Activated CD8-positive, alpha-beta memory T cell treated with anti-CD3 and anti-CD28 coated beads, Interleukin-2, amount 50 U/mL, for 4 hours (primary cell): Measurements from ENCODE around the gene MEIS2.

Experiments used
- DNase-seq: peaks from one replicate; pipeline ENCODE4 v3.0.0-alpha.2; 2020

MEIS2 gene

DNA sequence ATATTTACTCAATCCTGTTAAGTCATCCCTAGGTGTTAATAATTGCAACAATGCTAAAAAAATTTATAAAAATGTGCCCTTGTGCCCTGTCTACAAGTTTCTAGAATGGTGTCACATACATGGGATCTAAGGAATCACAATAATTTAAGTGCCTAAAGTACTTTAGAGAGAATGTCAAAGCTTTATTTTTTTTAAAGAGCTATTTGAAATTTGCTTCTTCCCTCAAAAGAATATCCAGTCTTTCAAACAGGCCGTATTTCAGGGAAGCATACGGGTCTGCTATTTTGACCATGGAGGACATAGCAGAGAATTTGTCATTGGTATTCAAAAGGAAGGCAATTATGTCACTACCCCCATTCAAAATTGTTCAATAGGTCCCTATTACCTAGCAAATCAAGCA, 29.7 kb downstream of the MEIS2 start:
- DNase-seq: no peak

DNA sequence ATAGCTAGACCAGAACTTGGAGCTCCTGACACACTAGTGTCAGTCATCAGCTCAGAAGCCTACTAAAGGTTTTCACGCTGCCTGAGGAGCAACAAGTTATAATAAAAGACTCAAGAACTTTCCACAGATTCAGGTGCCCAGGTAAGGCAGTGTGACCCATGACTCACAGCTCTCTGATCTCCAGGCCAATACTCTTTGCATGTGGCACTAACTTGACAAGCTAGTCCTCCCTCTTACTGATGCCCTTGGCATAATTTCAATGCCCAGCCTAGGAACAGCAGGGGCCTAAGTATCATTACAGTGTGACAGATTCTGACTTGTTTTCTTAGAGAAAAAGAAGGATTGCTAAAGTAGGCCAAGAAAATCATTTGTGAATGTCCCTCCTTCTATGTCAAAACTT, 38.4 kb downstream of the MEIS2 start:
- no peak for DNase-seq

DNA sequence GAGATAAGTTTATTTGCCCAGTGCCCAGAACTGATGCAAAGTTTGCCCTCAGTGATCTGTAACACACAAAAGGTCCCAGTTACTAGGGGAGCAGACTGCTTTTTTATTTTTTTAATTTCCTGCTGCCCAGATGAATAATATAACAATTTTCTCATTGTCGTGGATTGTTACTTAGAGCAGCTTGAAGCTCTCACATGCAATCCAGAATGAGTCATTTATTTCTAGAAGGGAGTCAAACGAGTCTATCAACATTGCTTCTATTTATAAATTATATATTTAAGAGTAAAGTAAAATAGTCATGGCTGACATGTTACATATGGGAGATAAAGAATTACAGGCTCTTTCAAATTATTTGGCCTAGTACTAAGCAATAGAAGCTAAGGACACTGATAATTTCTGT, 41.3 kb downstream of the MEIS2 start:
- no peak for DNase-seq

DNA sequence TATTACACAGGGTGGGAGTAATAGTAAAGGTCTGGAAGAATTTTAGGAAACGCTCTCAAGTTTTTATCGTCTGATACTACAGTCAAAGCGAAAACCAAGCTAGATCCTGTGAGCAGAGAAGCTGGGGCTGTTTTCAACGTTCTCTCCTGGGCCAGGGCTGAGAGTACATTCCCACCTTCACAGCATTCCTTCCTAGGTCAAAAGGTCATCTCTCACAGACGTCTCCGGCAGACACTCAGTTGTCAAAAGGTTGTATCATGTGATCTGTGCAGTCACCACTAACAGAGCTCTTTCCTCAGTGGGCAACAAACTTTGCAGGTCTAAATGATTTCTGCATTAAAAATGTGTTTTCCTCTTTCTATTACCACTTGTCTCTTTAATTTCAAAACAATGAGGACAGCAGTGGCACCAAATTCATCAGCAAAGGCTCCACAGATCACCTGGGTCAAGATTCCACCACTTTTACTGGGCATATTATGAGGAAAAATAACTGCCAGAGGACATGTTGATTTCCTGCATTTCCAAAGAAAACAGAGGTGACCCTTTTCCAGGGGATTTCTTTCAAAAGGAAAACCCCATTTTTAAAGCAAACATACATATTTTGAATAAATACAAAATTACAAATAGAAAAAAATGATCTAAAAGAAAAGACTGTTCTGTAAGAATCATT, 41.9 kb downstream of the MEIS2 start:
- no peak for DNase-seq

DNA sequence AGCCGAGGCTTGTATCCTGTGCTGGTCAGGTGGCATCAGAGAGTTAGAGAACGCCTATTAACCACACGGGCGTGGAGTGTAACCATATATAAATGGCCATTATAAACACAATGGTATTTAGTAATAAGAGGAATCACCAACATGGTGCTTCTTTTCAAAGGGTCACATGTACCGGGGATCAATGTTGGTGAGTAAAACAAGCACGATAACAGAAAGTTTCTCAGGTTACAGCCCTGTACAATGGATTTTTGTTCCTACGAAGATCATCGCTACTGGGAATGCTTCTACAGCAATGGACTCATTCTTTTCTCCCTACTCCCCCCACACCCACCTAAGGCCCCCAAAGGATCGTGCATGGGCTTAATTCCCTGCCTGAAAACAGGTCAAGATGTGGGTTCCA, 42.5 kb downstream of the MEIS2 start:
- no peak for DNase-seq

DNA sequence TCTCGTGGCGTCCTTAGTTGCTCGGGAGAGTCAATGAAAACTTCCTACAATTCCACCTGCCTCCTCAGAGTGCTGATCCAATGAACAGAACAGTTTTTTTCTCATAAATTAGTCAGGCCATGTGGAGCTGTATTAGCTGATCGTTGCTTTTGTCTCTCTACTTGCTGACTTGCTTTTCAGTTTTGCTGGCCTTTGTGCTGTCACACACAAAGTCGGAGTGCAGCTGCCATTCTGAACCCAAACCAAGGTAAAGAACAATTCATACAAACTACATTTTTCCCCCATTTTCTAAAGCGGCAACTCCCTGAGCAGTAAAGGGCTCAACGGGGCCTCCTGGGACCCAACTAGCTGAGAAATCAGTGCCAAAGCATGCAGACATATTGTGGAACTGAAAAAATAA, 43.1 kb downstream of the MEIS2 start:
- no peak for DNase-seq

DNA sequence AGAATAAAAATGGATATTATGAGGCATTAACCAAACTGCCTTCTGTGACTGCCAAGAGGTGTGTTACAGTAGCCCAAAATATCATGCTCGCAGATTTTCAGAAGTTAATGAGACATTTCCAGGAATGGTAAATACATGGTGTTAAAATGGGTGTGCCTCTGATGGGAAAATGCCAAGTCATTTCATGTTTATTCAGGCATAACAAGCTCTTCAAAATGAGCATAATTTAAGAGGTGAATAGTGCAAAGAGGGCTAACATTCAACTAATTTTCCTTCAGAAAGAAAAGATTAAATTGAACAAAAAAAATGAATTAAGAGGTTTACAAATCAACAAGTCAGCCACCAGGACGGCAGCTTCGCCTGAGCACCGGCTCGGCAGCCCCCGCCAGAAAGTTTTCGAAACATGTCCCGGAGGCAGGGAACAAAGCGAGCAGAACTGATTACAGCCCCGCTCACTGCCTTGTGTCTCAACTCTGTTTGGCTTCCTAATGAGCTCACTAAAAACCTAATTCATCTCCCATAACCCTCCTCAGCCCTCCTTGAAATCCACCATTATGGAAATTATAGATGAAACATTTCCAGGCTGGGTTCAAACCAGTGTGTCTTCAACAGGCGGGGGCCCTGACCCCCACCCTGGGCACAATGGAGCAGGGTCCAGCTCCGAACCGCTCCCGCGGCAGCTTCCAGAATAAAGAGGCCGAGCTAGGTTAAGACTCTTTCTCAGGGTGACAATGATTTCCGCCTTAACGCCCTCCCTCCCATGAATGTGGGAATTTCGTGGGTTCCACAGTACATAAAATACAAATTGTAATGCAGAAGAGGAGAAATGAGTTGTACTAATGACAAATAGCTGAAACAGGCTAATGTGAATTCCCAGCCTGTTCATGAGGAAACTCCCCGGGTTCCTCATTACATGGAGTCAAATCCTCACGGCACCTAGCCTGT, 43.9 kb downstream of the MEIS2 start:
- DNase-seq: no peak

DNA sequence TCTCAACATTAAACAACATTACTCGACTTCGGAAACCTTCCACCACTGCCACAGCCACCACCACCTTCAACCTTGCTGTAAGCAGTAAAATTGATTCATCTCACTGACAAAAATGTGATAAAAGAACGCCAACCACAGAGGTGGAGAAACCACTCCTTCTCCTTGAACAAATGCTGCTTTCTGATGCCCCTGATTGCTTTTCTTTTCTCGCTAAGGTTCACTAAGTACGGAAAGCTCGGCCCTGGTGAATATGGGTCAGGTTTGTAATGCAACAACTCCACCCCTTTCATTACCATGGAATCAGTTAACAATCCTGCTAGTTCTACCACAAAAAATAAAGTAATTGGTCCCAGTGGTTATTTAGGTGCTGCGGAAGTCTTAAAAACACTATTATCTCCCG, 44.9 kb downstream of the MEIS2 start:
- no peak for DNase-seq

DNA sequence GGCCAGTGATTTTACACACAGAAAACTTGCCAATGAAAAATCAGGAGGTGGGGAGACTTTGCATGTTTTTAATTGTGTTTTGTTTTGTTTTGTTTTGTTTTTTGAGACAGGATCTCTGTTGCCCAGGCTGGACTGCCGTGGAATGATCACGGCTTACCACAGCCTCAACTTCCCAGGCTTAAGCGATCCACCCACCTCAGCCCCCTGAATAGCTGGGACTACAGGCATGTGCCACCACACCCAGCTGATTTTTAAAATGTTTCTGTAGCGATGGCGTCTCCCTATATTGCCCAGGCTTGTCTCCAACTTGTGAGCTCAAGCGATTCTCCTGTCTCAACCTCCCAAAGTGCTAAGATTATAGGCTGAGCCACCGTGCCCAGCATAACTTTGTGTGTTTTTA, 46.0 kb downstream of the MEIS2 start:
- DNase-seq: no peak

DNA sequence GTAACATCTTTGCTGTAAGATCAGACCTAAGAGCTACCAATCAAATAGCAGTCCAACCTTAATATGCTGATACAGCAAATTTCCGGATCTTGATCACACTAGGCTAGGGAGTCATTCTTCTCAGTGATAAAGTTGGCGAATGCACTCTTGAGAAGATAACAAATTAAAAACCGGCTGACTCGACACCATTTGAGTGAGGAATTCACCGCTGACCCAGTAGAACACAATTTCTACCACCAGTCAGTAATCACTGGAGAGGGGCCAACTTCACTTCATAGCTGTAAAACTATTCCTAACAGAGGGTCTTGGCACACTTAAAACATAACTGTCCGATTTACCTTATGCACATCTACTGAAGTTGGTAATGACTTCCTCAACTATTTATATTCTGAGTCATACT, 47.2 kb downstream of the MEIS2 start:
- no peak for DNase-seq

DNA sequence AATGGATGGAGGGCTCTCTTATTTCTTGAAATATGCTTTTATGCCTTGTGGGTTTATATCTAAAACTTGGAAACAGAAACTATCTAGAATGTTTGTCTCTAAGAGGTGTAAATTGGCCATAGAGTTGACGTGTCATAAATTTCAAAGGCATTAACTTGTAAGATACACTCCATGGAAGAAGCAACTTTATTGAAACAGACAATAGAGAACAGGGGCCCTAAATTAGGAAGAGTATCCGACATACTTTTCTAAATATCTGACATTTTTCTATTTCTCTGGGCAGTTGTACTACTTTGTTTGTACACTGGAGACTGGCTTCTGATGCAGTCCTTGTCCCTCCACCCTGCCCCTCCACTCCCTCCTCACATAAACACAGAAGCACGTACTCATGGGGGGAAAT, 50.0 kb downstream of the MEIS2 start:
- no peak for DNase-seq

DNA sequence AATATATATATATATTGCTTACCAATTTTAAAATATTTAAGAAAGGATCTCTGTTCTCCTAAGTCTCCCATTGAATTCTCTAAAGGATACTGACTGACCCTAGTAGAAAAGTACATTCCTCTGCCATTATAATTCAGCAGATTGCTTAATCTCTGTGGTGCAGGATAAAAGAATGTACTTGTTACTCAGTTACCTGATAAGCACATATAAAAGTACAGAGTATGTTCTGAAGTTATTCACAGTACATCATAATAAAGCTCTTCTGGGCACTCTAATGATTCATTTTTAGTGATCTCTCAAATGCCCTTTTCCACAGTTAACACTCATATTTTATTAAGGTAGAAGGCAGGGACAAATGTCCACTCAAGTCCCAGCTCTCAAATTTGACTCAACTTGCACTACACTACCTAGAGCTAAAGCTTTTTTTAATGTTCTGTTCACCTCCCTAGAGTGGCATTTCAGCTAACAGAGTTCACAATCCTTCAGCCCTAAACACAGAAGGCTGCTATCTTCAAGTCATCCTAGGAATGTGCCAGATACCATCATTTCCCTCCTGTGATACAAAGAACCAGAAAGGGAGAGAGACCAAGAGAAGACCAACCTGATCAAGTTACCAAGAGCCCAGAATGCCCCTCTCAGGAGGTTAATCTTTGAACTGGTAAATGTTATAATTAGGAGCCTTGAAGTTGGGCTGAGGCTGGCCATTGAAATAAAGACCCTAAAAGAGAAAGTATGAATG, 53.3 kb downstream of the MEIS2 start:
- DNase-seq: no peak

DNA sequence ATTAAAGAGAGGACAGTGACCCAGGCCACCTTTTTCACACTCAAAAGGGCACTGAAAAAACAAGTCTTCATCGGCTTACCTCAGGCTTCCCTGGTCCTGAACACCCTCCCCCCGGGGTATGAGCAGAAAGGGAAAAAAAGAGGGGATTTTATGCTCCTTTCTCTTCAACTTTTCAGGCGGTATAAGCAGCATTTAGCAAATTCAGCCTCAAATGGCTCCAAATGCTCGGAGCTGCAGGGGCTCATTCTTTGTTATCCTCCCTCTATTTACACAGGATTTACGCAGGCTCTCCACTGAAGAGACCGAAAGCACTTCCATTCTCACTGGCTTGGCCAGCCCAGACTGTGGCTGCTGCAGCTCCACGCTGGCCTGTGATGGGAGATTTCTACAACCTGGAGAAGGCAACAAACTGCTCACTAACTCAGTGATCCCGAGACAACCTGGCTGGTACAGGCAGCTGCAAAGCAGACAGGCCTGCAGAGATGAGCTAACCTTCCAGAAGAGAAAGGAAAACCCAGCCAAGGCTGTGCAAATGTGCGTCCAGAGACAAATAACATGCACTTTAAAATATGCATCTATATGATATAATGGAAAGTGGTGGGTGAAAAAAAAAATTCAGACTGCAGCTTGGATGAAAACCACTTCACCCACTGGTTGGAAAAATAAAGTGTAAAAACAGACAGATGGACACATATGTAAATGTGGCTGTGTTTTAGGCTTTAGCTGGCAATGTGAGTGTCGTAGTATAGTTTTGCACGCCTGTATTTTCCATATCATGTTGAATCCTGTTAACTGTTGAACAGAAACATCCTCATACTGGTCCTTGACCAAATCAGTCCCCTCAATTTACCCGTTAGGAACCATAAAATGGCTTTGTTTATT, 54.2 kb downstream of the MEIS2 start:
- no peak for DNase-seq

DNA sequence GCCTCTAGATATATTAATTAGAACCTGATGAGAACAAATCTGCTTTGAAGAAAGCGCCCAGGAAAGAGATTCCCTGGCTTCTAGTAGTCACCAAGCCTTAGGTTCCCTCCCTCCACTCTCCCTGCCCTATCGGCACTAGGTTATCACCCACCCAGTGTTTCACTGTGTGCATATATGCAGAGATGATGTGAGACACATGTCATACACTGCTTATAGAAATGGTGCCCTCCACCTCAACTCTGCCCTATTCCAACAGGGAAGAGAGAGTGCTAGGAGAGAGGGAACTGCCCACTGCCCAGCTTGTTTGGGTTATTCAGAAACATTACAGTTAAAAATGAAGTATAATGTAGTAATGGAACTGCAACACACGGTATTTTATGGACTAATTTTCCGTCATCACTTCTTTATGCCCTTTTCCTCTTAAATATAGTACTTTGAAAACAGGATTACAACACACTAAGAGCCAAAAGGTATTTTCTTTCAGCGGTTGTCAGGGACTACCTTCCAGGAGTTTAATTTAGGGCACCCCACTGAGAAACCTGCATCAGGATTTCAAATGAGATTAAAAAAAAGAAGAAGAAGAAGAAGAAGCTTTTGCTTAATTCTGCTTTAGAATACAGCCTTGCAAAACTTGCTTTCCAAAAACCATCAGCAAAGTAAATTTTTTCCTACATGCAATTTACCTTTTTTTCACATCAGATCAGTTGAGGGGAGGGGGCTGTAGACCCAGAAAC, 55.3 kb downstream of the MEIS2 start:
- no peak for DNase-seq

DNA sequence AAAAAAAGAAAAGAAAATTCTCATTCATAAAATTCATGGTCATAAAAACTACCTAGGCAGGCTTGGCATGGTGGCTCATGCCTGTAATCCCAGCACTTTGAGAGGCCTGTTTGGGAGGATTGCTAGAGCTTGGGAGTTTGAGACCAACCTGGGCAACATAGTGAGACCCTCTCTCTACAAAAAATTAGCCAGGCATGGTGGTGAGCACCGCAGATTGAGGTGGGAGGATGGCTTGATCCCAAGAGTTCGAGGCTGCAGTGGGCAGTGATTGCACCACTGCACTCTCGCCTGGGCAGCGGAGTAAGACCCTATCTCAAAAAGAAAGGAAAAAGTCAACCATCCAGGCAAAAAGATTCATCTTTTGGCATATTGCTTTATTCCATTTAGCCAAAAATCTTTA, 58.5 kb downstream of the MEIS2 start:
- DNase-seq: no peak

DNA sequence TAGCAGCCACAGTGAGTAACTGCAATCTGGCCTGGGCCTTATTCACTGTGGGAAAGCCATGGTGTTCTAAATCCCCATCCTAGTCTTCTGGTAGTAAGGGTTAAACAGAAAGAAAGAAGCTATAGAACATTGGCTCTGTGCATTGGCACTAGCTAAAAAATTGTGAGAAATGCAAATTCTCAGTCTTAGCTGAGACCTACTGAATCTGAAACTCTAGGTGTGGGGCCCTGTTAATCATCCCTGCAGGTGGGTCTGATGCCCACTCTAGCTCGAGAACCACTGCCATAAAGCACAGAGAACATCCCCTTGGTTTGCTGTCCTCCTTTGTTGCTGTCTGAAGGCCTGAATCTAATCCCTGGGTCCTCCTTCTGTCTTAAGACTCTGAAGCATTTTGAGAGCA, 59.3 kb downstream of the MEIS2 start:
- DNase-seq: no peak

DNA sequence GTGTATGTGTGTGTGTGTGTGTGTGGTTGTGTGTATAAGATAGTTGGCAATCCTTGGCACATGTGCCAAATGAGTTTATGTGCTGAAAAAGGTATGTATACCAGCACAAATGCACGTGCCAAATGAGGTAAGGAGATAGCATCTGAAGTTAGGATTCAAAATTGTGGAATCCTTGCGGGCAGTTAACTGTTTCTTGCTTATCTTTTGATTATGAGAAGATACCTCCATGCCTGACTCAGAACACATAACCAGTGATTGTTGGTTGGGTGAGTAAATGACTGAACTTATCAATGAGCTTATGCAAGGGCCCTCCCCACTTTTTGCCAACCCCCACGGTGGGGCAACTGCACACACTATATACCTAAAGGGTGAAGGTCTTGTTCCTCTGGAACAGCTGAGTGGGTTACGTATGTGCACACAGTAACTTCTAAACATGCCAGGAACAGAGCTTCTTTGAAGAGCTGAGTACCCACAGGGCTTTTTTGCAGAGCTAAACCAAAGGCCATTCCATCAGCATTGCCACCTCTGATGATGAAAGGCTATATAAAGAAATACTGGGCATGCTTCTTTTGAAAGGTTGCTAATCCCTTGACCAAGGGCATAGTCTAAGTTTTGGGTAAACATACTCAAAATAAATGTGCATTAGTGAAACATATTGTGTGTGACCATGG, 60.1 kb downstream of the MEIS2 start:
- no peak for DNase-seq

DNA sequence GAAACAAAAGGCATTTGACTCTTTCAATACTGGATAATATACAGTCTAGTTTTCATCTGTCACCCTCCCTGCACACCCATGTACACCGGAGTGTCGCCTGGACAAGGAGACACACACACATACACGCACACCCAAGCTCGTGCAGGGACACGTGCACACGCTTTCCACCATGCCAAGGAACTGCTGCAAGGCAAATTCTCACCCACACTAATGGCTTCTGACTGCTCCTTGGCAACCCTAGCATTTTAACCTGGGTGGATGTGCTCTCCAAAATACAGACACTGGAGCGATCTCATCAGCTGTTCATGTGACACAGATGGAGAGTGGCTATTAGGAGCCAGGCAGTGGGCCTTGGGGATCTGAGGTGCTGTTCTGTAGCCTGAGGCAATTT, 61.6 kb downstream of the MEIS2 start:
- no peak for DNase-seq

DNA sequence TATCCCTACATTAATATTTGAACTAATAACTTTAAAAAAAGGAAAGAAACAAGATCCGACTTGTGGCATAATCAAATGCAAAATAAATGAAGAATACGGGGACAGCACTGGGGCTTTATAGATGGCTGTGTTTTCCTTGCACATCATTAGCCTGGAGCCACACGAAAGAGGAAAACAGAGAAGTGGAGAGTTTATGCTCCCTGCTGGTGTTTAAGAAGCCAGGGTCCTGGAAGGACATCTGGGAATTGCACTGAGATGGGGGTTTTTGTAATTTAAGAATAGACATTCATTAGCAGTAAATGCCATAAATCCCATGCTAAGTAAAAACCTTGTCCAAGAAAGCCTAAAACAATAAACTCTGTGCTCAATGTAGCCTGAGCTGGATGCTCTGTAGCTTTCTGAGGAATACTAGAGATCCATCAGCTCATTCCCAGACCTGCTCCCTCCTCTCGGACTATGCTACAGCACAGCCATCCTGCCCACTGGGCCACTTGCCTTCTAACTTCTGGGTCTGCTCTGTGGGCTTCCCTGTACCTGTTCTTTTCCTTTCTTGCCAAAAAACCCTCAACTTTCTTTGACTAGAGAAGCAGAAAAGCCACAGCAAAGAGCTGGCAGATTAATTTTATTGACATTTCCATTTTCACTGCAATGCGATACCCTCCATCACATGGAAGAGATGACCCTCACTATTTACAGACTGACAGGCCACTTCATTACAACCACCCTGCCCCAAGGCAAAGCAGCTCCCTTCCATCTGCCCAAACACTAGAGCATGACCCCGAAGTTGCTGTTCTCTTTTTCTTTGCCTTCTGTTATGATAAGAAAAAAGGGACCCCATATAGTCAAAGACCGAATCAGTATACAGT, 62.3 kb downstream of the MEIS2 start:
- no peak for DNase-seq

DNA sequence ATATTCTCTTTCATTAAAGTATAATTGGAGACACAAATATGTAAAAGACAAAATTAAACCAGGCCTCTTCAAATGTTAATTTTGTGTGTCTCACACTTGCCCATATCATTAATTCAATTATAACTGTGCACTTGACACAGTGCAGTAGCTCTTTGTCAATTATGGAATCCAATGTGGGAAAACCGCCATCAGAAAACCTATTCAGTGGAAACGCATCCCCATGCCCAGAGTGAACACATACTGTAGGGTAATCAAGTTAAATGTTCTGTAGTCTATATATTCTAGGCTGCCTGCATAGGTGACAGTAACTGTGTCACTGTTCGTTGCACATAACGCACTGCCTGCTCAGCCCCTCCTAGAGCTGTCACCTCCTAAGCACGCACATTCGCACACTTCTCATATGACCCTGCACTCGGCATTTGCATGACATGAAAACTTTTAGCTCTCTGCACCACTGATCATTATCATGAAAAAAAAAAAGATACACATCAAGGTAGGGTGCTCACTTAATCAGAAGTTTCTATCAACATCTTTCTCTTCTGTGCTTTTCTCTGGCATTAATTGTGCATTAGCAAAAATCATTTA, 63.2 kb downstream of the MEIS2 start:
- no peak for DNase-seq
